ENCODE results near the gene TMEM40. TPM values are rescaled to one million over a fixed set of nuclear protein-coding genes. Genes with fewer than 3 reads are reported as not detected.
"Not testable (repeated sequence)": the region's sequence is repeated elsewhere in the genome, so short reads cannot be mapped to it uniquely, and the experiment has no call there.

Gene TMEM40
- total RNA-seq, 1 experiment from 2014 or later: 0.25 TPM

- DNase-seq (ENCODE audit: extremely low read depth, low read depth): no peak
These were observed 18.1 kb upstream of the TMEM40 start for GRCh38 chr3:12777171-12777570.

GRCh38 chr3:12775970-12776369, 16.9 kb upstream of the TMEM40 start:
- DNase-seq (ENCODE audit: extremely low read depth, low read depth): not testable (repeated sequence)

- no peak for DNase-seq (ENCODE audit: extremely low read depth, low read depth)
These were observed 16.2 kb upstream of the TMEM40 start for GRCh38 chr3:12775226-12775625.

GRCh38 chr3:12774619-12775018, 15.6 kb upstream of the TMEM40 start:
- DNase-seq (ENCODE audit: extremely low read depth, low read depth): no peak

- DNase-seq (ENCODE audit: extremely low read depth, low read depth): no peak
These were observed 14.6 kb upstream of the TMEM40 start for GRCh38 chr3:12773710-12774086.

GRCh38 chr3:12773030-12773709, 14.1 kb upstream of the TMEM40 start:
- DNase-seq (ENCODE audit: extremely low read depth, low read depth): no peak

GRCh38 chr3:12772462-12772861, 13.4 kb upstream of the TMEM40 start:
- DNase-seq (ENCODE audit: extremely low read depth, low read depth): no peak

- DNase-seq (ENCODE audit: extremely low read depth, low read depth): no peak
These were observed 12.2 kb upstream of the TMEM40 start for GRCh38 chr3:12771236-12771635.

GRCh38 chr3:12769761-12770160, 10.7 kb upstream of the TMEM40 start:
- no peak for DNase-seq (ENCODE audit: extremely low read depth, low read depth)

- DNase-seq (ENCODE audit: extremely low read depth, low read depth): no peak
These were observed 9.8 kb upstream of the TMEM40 start for GRCh38 chr3:12768579-12769527.

- no peak for DNase-seq (ENCODE audit: extremely low read depth, low read depth)
These were observed 7.5 kb upstream of the TMEM40 start for GRCh38 chr3:12766541-12766940.

GRCh38 chr3:12764171-12764776, 5.2 kb upstream of the TMEM40 start:
- no peak for DNase-seq (ENCODE audit: extremely low read depth, low read depth)

- no peak for DNase-seq (ENCODE audit: extremely low read depth, low read depth)
These were observed 870 bp upstream of the TMEM40 start for GRCh38 chr3:12759693-12760565.

GRCh38 chr3:12758025-12758781, 856 bp downstream of the TMEM40 start:
- no peak for DNase-seq (ENCODE audit: extremely low read depth, low read depth)

GRCh38 chr3:12756635-12757034, 2.4 kb downstream of the TMEM40 start:
- no peak for DNase-seq (ENCODE audit: extremely low read depth, low read depth)

- DNase-seq (ENCODE audit: extremely low read depth, low read depth): no peak
These were observed 2.9 kb downstream of the TMEM40 start for GRCh38 chr3:12756175-12756574.

GRCh38 chr3:12755754-12756153, 3.3 kb downstream of the TMEM40 start:
- DNase-seq (ENCODE audit: extremely low read depth, low read depth): no peak

- DNase-seq (ENCODE audit: extremely low read depth, low read depth): no peak
These were observed 4.7 kb downstream of the TMEM40 start for GRCh38 chr3:12754313-12754712.

- no peak for DNase-seq (ENCODE audit: extremely low read depth, low read depth)
These were observed 5.6 kb downstream of the TMEM40 start for GRCh38 chr3:12753275-12754028.
